ENCODE results near the gene MCU.
"Not testable (repeated sequence)": the region's sequence is repeated elsewhere in the genome, so short reads cannot be mapped to it uniquely, and the experiment has no call there.

MCU gene

GRCh38 chr10:72910705-72911104 lies 218.8 kb downstream of the MCU start:
- no peak for DNase-seq (ENCODE audit: extremely low read depth, low read depth)
- no peak for TF ChIP-seq CTCF (IDR thresholded peaks at IDR 0.05; ENCODE audit: low read depth, low read length)

GRCh38 chr10:72911758-72912157 lies 219.8 kb downstream of the MCU start:
- no peak for TF ChIP-seq CTCF (IDR thresholded peaks at IDR 0.05; ENCODE audit: low read depth, low read length)
- no peak for DNase-seq (ENCODE audit: extremely low read depth, low read depth)

GRCh38 chr10:72912736-72913135 lies 220.8 kb downstream of the MCU start:
- no peak for DNase-seq (ENCODE audit: extremely low read depth, low read depth)
- no peak for TF ChIP-seq CTCF (IDR thresholded peaks at IDR 0.05; ENCODE audit: low read depth, low read length)

- no peak for TF ChIP-seq CTCF (IDR thresholded peaks at IDR 0.05; ENCODE audit: low read depth, low read length)
- DNase-seq (ENCODE audit: extremely low read depth, low read depth): no peak
Observed at GRCh38 chr10:72913287-72913686, 221.3 kb downstream of the MCU start.

GRCh38 chr10:72917201-72917600 lies 225.3 kb downstream of the MCU start:
- DNase-seq (ENCODE audit: extremely low read depth, low read depth): not testable (repeated sequence)

- DNase-seq (ENCODE audit: extremely low read depth, low read depth): not testable (repeated sequence)
Observed at GRCh38 chr10:72917803-72918332, 225.9 kb downstream of the MCU start.

- DNase-seq (ENCODE audit: extremely low read depth, low read depth): no peak
Observed at GRCh38 chr10:72918352-72918751, 226.4 kb downstream of the MCU start.

GRCh38 chr10:72921147-72921683 lies 229.3 kb downstream of the MCU start:
- not testable (repeated sequence) for DNase-seq (ENCODE audit: extremely low read depth, low read depth)

More at GRCh38 chr10:72918352-72918751, 226.4 kb downstream of the MCU start:
- TF ChIP-seq CTCF (IDR thresholded peaks at IDR 0.05; ENCODE audit: low read depth, low read length): no peak

GRCh38 chr10:72924351-72924750 lies 232.4 kb downstream of the MCU start:
- no peak for TF ChIP-seq CTCF (IDR thresholded peaks at IDR 0.05; ENCODE audit: low read depth, low read length)
- DNase-seq (ENCODE audit: extremely low read depth, low read depth): no peak

All from AG09319 (cell line).